ENCODE results near the gene CLDN12. TPM values are rescaled to one million over a fixed set of nuclear protein-coding genes. Genes with fewer than 3 reads are reported as not detected.
A peak's percentile ranks its signal among the peaks of the same experiment; 100 is the strongest.

Gene CLDN12
- total RNA-seq, 1 donor, result 39.8 TPM

- H3K27me3 ChIP-seq (ENCODE audit: insufficient read depth, low read length), result no peaks in the 10 kb centered on the region
- H3K4me2 ChIP-seq (ENCODE audit: insufficient read depth, low read length), result no peak overlapping the region
- peaks cover 5% of the 10 kb centered on the region for H3K4me1 ChIP-seq (ENCODE audit: insufficient read depth, low read length)
- H3K36me3 ChIP-seq (ENCODE audit: insufficient read depth, low read length), result peaks cover 43% of the 10 kb centered on the region
- no peak for TF ChIP-seq CTCF (IDR thresholded peaks at IDR 0.05; ENCODE audit: extremely low read depth, low read depth, low read length)
- no peak overlapping the region for H2AFZ ChIP-seq (ENCODE audit: low read length)
- no peak overlapping the region for H3K27ac ChIP-seq (ENCODE audit: low read depth, low read length)
- no peaks in the 10 kb centered on the region for H3K9me3 ChIP-seq (ENCODE audit: low read depth, low read length)
- no peak for DNase-seq (ENCODE audit: insufficient read length, low spot score, missing footprints)
- peaks cover 75% of the 10 kb centered on the region for H3K79me2 ChIP-seq (ENCODE audit: insufficient read depth, low read length)
- no peak overlapping the region for H3K4me3 ChIP-seq (ENCODE audit: insufficient read depth, low read length)
- H4K20me1 ChIP-seq (ENCODE audit: insufficient read depth, low read length), result peaks cover 7% of the 10 kb centered on the region
Measured at GRCh38 chr7:90408142-90408541, 4.9 kb downstream of the CLDN12 start.

- Histone ChIP-seq H3K27ac (ENCODE audit: low read depth, low read length) (no peak overlapping the region), H3K4me1 (ENCODE audit: insufficient read depth, low read length) (peaks cover 2% of the 10 kb centered on the region), H3K36me3 (ENCODE audit: insufficient read depth, low read length) (peaks cover 47% of the 10 kb centered on the region), H3K9me3 (ENCODE audit: low read depth, low read length) (no peaks in the 10 kb centered on the region), H3K27me3 (ENCODE audit: insufficient read depth, low read length) (no peaks in the 10 kb centered on the region), H4K20me1 (ENCODE audit: insufficient read depth, low read length) (peaks cover 7% of the 10 kb centered on the region), H3K79me2 (ENCODE audit: insufficient read depth, low read length) (peaks cover 77% of the 10 kb centered on the region), H3K4me3 (ENCODE audit: insufficient read depth, low read length) (no peak overlapping the region), H2AFZ (ENCODE audit: low read length) (no peak overlapping the region), H3K4me2 (ENCODE audit: insufficient read depth, low read length) (no peak overlapping the region)
- no peak for TF ChIP-seq CTCF (IDR thresholded peaks at IDR 0.05; ENCODE audit: extremely low read depth, low read depth, low read length)
- DNase-seq (ENCODE audit: insufficient read length, low spot score, missing footprints), result no peak
Measured at GRCh38 chr7:90409667-90410066, 6.4 kb downstream of the CLDN12 start.

- no peak for TF ChIP-seq CTCF (IDR thresholded peaks at IDR 0.05; ENCODE audit: extremely low read depth, low read depth, low read length)
- H3K27me3 ChIP-seq (ENCODE audit: insufficient read depth, low read length), result no peaks in the 10 kb centered on the region
- no peak overlapping the region for H2AFZ ChIP-seq (ENCODE audit: low read length)
- peaks cover 7% of the 10 kb centered on the region for H4K20me1 ChIP-seq (ENCODE audit: insufficient read depth, low read length)
- no peaks in the 10 kb centered on the region for H3K9me3 ChIP-seq (ENCODE audit: low read depth, low read length)
- peaks cover 63% of the 10 kb centered on the region for H3K79me2 ChIP-seq (ENCODE audit: insufficient read depth, low read length)
- H3K27ac ChIP-seq (ENCODE audit: low read depth, low read length), result peak overlapping the region; percentile 13
- no peak overlapping the region for H3K4me3 ChIP-seq (ENCODE audit: insufficient read depth, low read length)
- H3K4me2 ChIP-seq (ENCODE audit: insufficient read depth, low read length), result no peak overlapping the region
- peaks cover 34% of the 10 kb centered on the region for H3K36me3 ChIP-seq (ENCODE audit: insufficient read depth, low read length)
- H3K4me1 ChIP-seq (ENCODE audit: insufficient read depth, low read length), result no peaks in the 10 kb centered on the region
- DNase-seq (ENCODE audit: insufficient read length, low spot score, missing footprints), result no peak
Measured at GRCh38 chr7:90411510-90411909, 8.2 kb downstream of the CLDN12 start.

- peak; percentile 30 for TF ChIP-seq CTCF (IDR thresholded peaks at IDR 0.05; ENCODE audit: extremely low read depth, low read depth, low read length)
- Histone ChIP-seq H3K9me3 (ENCODE audit: low read depth, low read length) (no peaks in the 10 kb centered on the region), H3K4me3 (ENCODE audit: insufficient read depth, low read length) (no peak overlapping the region), H3K27ac (ENCODE audit: low read depth, low read length) (no peak overlapping the region), H2AFZ (ENCODE audit: low read length) (no peak overlapping the region), H4K20me1 (ENCODE audit: insufficient read depth, low read length) (peaks cover 7% of the 10 kb centered on the region), H3K4me2 (ENCODE audit: insufficient read depth, low read length) (no peak overlapping the region), H3K36me3 (ENCODE audit: insufficient read depth, low read length) (peaks cover 32% of the 10 kb centered on the region), H3K79me2 (ENCODE audit: insufficient read depth, low read length) (peaks cover 56% of the 10 kb centered on the region), H3K27me3 (ENCODE audit: insufficient read depth, low read length) (no peaks in the 10 kb centered on the region), H3K4me1 (ENCODE audit: insufficient read depth, low read length) (no peaks in the 10 kb centered on the region)
- no peak for DNase-seq (ENCODE audit: insufficient read length, low spot score, missing footprints)
Measured at GRCh38 chr7:90412458-90413184, 9.4 kb downstream of the CLDN12 start.

All from osteoblast (primary cell).